HG02759 (cell line): ENCODE measurements around the gene PRSS53.

Experiments
- ATAC-seq: cut with Tn5 transposase; IDR thresholded peaks from one replicate; pipeline ENCODE4 v1.9.1; 2021; ENCODE audit warnings: mild to moderate bottlenecking, moderate library complexity; ENCODE audit not compliant: unreplicated experiment

The PRSS53 gene

DNA sequence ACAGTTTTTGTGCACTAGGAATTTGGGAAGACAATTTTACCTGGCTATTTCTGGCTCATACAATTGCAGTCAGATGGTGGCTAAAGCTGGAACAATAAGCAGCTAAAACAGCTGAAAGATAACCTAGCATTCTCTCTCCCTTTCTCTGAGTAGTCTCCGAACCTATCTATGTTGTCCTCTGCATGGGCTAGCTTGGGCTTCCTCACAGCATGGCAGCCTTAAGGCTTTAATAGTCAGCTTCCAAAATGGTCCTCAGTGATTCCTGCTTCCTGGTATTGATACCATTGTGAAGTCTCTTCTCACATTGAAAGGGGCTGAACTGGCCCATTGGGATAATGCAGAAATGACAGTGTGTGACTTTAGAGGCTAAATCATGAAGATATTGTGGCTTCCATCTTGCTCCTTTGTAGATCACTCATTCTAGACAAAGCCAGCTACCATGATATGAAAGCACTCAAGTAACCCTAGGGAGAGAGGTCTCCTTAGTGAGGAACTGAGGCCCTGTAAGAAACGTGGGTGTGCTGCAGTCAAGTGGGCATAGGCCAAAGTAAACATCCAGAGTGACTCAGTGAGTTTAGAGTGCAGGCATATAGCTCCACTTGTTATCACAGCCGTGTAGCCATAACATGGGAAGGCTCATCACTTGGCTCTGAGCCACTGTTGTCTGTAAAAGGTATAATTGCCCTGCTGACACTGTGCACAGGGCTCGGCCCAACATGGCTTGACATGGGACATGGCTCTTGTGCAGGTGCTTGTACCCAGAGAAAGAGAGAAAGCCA is 11.3 kb upstream of the PRSS53 start:
- no peak for ATAC-seq

DNA sequence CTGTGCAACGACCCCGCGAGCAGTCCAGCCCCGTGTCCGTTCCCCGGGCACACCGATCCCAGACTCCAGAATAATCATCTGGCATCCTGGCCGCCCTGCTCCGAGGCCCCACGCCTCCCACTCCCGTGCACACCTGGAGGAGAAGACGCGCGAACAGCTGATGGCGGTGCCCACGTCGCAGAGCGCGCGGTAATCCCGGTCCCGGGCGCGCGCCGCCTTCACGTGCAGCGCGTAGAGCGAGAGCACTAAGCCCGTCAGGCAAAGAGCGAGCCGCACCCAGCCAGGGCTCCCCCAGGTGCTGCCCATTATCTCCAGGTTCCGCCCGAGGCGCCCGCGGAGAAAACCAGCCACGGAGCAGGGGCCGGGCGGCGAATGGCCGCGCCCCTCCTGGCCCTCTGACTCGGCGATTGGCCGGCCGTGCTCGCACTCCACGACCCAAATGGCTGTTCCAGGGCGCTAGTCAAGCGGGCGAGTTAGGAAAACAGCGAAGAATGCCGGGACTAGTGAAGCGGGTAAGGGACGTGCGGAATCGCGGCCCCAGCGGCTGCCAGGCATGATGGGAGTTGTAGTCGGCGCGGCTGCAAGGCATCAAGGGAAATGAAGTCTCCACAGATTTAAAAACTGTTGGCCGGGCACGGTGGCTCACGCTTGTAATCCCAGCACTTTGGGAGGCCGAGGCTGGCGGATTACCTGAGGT is 5.8 kb upstream of the PRSS53 start, which contains the start of gene VKORC1:
Gene VKORC1, minus strand, starts transcription at position 374 of the 697 bp plus-strand sequence. Its CDS starts 68 bp downstream, at position 306.
- ATAC-seq = peak; percentile 91

DNA sequence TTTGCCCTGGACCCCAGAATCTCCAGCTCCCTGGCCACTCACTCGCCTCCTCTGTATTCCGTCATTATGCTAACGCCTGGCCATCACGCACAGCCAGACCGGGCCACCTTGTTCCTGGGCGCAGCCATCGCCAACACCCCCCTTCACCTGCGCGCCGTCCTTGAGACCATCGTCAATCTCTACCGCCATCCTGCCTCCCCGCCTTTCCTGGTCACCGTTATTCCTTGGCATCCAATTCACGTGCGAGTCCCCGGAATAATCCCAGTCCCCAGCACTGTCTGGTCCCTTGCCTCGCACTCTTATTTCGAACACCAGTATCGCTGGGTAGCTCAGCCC is 5.3 kb upstream of the PRSS53 start:
- ATAC-seq = no peak

DNA sequence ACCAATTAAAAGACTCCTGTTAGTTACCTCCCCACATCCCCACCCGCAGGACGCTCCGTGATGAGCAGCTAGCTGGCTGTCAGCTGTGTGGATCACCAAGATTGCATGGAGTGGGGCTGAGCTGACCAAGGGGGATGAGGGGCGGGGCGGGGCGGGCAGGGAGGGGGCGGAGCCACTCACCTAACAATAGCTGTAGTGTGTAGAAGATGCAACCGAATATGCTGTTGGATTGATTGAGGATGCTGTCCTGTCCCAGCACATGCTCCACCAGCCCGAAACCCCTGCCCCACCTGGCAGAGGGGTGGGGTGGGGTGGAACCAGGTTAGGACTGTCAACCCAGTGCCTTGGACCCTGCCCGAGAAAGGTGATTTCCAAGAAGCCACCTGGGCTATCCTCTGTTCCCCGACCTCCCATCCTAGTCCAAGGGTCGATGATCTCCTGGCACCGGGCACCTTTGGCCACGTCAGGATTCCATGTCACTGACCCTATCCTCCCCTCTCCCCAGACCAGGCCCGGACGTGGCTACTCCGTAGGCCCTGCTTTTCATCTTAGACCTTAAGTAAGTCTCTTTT is 4.5 kb upstream of the PRSS53 start:
- no peak for ATAC-seq

DNA sequence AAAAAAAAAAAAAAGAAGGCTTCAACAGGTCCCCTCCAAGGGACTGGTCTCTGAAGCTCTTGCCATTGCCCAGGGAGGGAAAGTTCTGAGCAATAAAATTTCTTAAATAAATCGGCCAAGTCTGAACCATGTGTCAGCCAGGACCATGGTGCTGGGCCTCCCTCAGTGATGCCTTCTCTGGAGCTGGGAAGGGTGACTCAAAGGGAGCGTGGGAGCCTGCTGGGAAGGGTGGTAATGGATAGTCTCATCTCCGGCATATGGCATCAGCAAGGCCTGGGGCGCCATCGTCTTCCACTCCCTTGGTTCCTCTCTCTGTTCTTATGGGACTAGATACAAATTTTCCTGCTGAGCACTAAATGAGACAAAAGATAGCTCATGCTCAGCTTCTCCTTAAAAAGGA is 3.6 kb upstream of the PRSS53 start:
- ATAC-seq = no peak

DNA sequence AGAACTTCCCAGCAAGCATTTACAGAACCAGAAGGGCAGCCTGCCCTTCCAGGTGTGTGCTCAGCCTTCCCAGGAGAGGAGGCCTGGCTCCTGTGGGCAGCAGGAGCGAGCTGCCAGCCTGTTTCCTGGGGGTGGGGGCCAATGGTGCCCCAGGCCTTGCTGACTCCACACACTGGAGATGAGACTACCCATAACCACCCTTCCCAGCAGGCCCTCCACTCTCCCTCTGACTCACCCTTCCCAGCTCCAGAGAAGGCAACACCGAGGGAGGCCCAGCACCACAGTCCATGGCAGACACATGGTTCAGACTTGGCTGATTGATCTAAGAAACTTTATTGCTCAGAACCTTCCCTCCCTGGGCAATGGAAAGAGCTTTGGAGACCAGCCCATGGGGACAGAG is 1.8 kb upstream of the PRSS53 start:
- ATAC-seq = no peak

DNA sequence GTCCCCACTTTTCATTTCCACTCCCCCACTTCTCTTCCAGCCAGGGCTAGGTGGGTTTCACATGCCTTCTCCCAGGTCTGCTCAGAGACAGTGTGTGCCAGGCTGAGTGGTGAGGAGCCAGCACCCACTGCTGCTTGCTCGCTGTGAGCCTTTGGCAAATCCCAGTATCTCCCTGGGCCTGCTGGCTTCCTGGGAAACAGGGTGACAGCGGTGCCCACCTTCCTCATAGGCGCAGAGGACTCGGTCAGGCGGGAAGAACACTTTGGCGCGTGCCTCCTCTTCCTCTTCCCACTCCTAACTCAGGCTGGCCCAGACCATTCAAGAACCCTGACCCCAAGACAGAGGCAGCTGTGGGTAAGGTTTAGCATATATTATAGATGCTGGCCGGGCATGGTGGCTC is 456 bp upstream of the PRSS53 start:
- ATAC-seq = no peak

DNA sequence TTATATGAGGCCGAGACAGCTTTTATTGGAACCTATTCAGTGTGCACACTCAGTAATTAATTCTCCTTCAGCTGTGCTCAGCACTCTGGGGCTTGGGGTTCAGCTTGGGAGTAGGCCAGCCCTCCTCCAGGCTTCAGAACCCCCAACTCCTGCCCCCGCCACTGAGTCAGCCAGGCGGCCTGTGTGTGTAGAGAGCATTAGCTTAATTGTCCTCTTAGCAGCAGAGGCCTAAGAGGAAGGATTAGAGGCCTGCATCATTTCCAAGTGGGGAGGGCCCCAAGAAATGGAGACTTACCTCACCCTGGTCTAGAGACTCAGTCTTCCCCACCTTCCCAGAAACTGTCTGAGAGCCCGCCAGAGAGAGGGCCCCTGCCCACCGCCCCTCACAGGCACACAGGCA is 772 bp downstream of the PRSS53 start:
- ATAC-seq = no peak

DNA sequence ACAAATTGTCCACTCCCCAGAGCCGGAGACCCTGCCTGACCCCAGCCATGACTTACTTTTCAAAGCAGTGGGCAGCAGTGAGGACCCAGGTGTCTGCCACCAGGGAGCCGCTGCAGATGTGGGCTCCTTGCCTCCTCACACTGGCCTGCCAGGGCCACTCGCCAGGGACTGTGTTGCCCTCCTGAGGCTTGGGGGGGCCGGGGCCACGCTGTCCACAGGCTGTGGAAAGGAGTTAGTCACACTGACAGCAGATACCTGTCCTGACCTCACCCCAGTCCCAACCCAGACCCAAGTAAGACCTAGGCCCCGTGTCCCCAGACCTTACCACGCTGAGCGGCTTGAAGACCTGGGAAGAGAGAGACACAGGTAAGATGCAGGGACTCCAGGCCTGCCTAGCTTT is 1.3 kb downstream of the PRSS53 start:
- ATAC-seq = no peak

DNA sequence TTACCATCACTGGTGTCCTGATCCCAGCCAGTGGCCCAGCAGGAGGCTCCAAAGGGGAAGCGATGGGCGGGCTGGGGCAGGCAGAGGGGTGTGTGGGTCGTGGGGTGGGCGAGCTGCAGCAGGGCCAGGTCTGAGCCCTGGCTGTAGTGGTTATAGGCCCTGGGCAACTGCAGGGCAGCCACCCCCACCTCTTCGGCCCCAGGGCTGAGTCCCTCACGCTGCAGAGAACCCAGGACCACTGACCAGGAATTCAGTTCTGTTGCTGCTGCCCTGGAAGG is 2.2 kb downstream of the PRSS53 start:
- ATAC-seq = no peak

DNA sequence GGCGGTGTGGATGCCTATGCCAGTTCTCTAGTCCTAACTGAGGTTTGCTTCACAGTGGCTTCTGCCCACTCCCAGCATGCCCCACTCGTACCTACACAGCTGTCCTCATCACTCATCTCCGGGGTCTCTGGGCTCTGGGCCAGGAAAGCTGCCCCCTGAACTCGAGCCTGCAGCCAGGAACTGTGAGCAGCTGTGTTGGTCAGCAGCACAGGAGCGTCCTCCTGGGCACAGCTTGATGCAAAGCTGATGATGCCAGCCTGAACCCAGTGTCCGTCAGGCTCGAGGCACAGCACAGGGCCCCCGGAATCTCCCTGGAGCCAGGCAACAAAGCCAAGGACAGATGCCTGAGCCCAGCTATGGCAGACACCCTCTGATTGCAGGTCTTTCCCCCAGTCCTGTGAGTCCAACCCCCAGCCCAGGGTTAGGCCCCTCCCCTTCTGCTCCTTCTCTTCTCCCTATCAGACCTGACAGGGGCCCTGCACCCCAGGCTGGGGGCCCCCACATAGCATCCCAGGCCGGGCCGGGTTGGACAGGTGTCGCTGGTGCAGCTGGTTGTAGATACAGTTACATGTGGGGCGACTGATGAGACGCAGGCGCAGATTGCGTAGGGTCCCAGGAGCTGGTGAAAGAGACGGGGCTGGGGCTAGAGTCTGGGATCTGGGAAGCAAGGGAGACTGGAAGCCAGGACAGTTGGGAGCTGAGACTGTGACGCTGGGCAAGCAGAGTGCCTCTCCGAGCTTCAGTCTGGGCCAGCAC is 2.7 kb downstream of the PRSS53 start:
- ATAC-seq = no peak

DNA sequence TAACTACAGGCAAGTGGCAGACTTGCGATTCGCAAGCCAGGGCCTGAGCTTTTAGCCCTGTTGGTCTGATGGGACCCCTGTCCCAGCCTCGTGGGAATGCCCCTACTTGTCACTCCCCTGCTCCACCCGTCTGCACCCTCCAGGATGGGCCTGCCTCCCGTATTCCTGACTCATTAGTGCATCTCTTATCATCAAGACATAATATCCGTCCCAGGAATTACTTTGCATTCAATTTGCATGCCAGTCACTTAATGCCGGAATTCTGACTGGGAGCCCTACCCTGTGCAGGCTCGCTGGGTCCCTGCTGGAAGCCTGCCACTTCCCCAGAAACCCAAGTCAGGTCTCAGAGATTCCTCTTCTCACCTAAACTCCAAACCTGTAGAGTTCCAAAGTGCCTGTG is 3.3 kb downstream of the PRSS53 start:
- ATAC-seq = no peak

DNA sequence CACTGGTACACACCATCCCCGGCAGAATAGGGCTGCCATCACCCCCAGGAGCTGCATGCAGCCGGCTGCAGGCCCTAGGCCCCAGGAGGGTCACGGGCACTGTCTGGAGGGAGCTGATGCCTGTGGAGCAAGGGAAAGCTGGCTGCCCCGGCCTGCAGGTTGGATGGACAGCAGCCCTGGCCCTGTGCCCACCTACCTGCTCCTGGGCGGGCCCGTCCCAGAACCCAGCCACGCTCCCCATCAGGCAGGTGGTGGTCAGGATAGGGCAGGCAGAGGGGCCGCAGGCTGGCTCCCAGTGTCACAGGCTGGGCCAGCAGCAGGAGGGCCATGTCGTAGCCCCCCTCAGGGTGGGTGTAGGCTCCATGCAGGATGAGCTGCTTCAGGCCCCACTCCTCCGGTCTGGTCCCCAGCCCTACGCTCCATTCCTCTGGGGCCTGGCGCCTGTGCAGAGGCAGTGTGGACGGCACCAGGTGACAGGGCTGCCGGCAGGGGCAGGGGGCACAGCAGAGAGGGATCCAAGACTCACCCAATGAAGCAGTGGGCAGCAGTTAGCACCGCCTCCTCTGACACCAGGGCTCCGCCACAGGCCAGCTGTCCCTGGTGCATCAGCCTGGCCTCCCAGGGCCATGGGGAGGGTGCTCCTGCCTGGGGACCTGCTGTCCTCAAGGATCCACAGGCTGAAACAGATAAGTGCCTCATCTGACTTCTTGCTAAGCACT is 4.0 kb downstream of the PRSS53 start:
- no peak for ATAC-seq

DNA sequence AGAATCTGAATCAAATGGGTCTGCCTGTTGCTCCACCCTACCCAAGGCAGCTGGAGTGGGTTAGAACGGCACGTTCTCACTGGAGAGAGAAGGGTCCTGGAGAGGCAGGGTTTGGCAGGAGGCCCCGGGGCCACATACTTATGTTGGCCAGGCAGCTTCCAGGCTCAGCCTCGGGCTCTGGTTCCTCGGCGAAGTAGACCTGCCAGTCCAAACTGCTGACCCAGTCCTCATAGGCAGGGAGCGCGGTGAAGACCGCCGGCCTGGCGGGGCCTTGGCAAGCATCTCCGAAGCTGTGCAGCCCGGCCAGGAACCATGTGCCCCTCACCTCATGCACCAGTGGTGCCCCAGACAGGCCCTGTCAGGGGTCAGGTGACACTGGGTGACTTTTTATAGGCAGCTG is 4.8 kb downstream of the PRSS53 start:
- ATAC-seq = no peak

DNA sequence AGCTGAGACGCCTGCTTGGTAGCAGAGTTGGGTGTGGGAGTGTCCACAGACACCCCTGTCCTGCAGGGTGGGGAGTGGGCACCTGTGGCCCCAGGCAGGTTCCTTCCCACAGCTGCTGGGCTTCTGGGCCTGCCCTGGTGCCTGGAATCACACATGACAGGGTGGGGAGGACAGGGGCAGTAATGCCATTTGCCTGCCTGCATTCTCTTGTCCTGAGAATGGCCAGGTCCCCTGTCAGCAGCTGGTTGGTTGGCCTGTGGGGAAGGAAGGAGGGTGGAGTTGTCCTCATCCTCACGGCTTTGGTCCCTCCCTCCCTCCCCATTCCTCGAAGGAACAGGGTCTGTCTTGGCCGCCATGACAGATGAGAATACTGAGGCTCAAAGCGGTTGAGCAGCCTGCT is 5.2 kb downstream of the PRSS53 start:
- no peak for ATAC-seq

DNA sequence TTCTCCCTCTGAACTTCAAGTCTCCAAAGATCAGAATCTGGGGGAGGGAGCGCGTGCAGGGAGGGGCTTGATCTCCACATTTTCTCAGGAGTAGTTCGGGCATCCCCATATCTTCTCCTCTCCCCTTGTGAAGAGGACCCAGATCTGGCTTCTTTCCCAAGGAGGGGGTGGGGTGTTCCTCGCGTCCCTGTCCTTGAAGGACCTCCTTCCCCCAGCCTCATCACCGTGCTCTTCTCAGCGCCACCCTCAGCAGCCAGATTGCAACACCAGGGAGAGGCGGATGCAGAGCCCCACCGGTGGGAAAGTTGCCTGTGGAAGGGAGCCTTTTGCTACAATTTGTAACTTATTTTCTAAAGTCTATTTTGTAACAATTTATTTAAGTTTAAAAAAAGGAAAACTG is 5.7 kb downstream of the PRSS53 start:
- no peak for ATAC-seq

DNA sequence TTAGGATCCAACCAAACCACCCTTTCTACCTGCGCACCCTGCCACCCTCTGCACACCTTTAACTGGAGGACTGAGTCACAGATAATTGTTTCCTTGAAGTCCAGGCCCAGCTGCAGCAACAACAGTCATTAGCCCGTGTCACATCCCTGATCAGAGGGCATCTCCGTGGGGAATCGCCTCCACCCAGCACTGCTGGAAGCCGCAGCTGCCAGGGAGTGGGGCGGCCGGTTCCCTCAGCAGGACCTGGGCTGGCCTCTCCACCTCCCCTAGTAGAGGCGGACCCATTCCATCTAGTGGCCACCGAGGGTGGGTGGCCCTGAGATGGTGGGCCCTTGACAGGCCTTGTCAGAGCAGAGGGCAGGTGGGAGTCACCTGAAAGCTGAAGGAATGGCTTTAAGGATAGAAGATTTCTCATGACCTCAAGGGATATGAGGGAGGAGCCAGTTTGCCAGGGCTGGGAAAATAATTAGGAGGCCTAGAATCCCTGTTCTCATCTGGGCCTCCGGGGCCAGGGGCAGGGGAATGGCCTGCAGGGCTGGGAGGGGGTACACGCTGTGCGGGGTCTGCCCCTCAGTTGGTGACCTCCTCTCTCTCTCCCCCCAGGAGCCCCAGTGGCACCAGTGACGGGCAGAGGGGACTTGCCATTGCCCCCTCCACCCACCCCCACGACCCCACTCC is 6.2 kb downstream of the PRSS53 start:
- ATAC-seq = no peak

DNA sequence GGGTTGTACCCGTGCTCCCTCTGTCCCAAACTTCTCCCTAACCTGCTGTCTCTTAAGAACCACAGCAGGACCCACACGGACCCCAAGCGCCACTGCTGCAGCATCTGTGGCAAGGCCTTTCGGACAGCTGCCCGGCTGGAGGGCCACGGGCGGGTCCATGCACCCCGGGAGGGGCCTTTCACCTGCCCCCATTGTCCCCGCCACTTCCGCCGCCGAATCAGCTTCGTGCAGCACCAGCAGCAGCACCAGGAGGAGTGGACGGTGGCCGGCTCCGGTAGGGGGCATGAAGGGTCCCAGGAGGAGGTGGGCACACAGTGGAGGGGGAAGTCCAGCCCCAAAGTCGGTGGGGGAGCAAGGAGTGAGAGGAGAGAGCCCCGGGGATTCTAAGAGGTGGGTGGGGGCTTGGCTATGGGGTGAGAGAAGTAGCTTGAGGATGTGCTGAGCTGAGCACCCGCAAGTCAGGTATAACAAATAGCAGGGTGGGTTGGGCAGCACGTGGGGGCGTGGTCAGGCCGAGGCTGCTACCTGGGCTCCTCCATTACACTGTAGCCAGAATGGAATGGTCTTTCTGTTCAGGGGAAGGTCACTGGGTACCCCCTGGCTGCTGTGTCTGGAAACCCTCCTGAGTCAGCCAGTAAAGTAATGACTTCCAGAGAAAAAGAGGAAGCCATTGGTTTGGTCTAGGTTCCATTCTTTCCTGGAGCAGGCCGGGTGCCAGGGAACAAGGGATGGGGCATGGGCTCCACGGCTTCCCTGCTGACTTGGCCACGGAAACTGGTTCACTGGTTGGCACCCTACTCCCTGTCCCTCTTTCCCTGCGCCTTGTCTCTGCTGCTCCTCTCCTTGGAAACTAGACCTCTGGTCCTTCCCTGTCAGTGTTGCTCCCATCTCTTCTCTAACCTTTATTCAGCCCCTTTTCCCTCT is 7.1 kb downstream of the PRSS53 start:
- ATAC-seq = no peak

DNA sequence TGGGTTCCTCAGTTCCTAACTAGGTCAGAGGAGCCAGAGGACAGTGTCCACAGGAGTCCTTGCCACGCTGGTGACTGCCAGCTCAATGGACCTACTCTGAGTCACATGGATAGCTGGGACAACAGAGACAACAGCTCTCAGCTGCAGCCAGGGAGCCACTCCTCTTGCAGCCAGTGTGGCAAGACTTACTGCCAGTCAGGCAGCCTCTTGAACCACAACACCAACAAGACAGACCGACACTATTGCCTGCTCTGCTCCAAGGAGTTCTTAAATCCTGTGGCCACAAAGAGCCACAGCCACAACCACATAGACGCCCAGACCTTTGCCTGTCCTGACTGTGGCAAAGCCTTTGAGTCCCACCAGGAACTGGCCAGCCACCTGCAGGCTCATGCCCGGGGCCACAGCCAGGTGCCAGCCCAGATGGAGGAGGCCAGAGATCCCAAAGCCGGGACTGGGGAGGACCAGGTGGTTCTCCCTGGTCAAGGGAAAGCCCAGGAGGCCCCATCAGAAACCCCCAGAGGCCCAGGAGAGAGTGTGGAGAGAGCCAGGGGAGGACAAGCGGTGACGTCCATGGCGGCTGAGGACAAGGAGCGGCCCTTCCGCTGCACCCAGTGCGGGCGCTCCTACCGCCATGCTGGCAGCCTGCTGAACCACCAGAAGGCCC is 7.9 kb downstream of the PRSS53 start:
- no peak for ATAC-seq
